SK-N-SH treated with all-trans-retinoic acid at 6 μM for 48 hours (cell line): ENCODE measurements around the gene DNAJC30.

Experiments
- GLIS3 ChIP-seq: fragments of 250-450 bp; sonication (Bioruptor Pico); IDR thresholded peaks from 2 replicates; pipeline ENCODE4 v1.5.0; 2020; ENCODE audit warnings: mild to moderate bottlenecking, moderate library complexity
- PATZ1 ChIP-seq: fragments of 250-450 bp; sonication (Bioruptor Pico); IDR thresholded peaks from 2 replicates; pipeline ENCODE4 v1.8.0; 2020; ENCODE audit warnings: mild to moderate bottlenecking, moderate library complexity, borderline replicate concordance
- POU6F1 ChIP-seq: fragments of 250-450 bp; sonication (Bioruptor Pico); IDR thresholded peaks from 2 replicates; pipeline ENCODE4 v1.8.0; 2021; ENCODE audit warnings: low read depth, mild to moderate bottlenecking, moderate library complexity, borderline replicate concordance
- ZC3H10 ChIP-seq: fragments of 250-450 bp; sonication (Bioruptor Pico); IDR thresholded peaks from 2 replicates; pipeline ENCODE4 v1.5.1; 2021; ENCODE audit warnings: mild to moderate bottlenecking, moderate library complexity
- ZFP3 ChIP-seq: fragments of 250-450 bp; sonication (Bioruptor Pico); IDR thresholded peaks from 2 replicates; pipeline ENCODE4 v1.5.0; 2020; ENCODE audit warnings: mild to moderate bottlenecking, moderate library complexity
- ZFP30 ChIP-seq: fragments of 450-650 bp; formaldehyde crosslinking; IDR thresholded peaks from 2 replicates; pipeline ENCODE4 v1.5.0; 2022; ENCODE audit warnings: mild to moderate bottlenecking, moderate library complexity
- ZNF8 ChIP-seq: fragments of 450-650 bp; formaldehyde crosslinking; IDR thresholded peaks from 2 replicates; pipeline ENCODE4 v1.5.0; 2020; ENCODE audit warnings: mild to moderate bottlenecking, moderate library complexity
- TF ChIP-seq, protein P1 (sequence below): fragments of 250-450 bp; sonication (Bioruptor Pico); IDR thresholded peaks from 2 replicates; pipeline ENCODE4 v1.5.1; 2020; ENCODE audit warnings: low read depth, mild to moderate bottlenecking, moderate library complexity

- TF ChIP-seq ZNF8 (CRISPR knock-in tag) (no peak), ZFP30 (CRISPR knock-in tag) (no peak), GLIS3 (CRISPR knock-in tag) (no peak), POU6F1 (CRISPR knock-in tag) (no peak), ZFP3 (CRISPR knock-in tag) (no peak), ZC3H10 (CRISPR knock-in tag) (no peak), PATZ1 (CRISPR knock-in tag) (no peak)
- TF ChIP-seq, protein P1, sequence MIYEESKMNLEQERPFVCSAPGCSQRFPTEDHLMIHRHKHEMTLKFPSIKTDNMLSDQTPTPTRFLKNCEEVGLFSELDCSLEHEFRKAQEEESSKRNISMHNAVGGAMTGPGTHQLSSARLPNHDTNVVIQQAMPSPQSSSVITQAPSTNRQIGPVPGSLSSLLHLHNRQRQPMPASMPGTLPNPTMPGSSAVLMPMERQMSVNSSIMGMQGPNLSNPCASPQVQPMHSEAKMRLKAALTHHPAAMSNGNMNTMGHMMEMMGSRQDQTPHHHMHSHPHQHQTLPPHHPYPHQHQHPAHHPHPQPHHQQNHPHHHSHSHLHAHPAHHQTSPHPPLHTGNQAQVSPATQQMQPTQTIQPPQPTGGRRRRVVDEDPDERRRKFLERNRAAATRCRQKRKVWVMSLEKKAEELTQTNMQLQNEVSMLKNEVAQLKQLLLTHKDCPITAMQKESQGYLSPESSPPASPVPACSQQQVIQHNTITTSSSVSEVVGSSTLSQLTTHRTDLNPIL (CRISPR knock-in tag): no peak
These were observed 36.5 kb upstream of the DNAJC30 start for GRCh38 chr7:73719806-73720169.
